Islet of Langerhans (tissue), 1 donor: ENCODE measurements around the gene FAM72D.
"Not testable (repeated sequence)": the region's sequence is repeated elsewhere in the genome, so short reads cannot be mapped to it uniquely, and the experiment has no call there.

Source experiments
- FAIRE-seq: peaks from one replicate; lab custom pipeline; 2011; peaks lifted over from hg19 to GRCh38; lab: Jason Lieb, UNC

Gene FAM72D

GRCh38 chr1:145095284-145096057 lies at the start of gene FAM72D, which contains the start of gene SRGAP2B:
Gene FAM72D (plus strand): TSS chr1:145095974. CDS start chr1:145096848, 874 bp downstream.
Gene SRGAP2B (minus strand): TSS chr1:145095328. CDS start chr1:145092901, 2,427 bp downstream.
- not testable (repeated sequence) for FAIRE-seq

- not testable (repeated sequence) for FAIRE-seq
Measured at GRCh38 chr1:145047553-145047952, 48.2 kb upstream of the FAM72D start.

GRCh38 chr1:145048181-145048856 lies 47.5 kb upstream of the FAM72D start:
- FAIRE-seq, result not testable (repeated sequence)

- FAIRE-seq, result not testable (repeated sequence)
Measured at GRCh38 chr1:145052019-145052776, 43.6 kb upstream of the FAM72D start.

- FAIRE-seq, result not testable (repeated sequence)
Measured at GRCh38 chr1:145053428-145053827, 42.3 kb upstream of the FAM72D start.

GRCh38 chr1:145055217-145055760 lies 40.5 kb upstream of the FAM72D start:
- not testable (repeated sequence) for FAIRE-seq

- FAIRE-seq, result not testable (repeated sequence)
Measured at GRCh38 chr1:145058184-145058583, 37.6 kb upstream of the FAM72D start.

GRCh38 chr1:145063285-145063684 lies 32.5 kb upstream of the FAM72D start:
- FAIRE-seq, result not testable (repeated sequence)

- not testable (repeated sequence) for FAIRE-seq
Measured at GRCh38 chr1:145063941-145064648, 31.7 kb upstream of the FAM72D start.

GRCh38 chr1:145065194-145065826 lies 30.5 kb upstream of the FAM72D start:
- not testable (repeated sequence) for FAIRE-seq

GRCh38 chr1:145066486-145066885 lies 29.3 kb upstream of the FAM72D start:
- FAIRE-seq, result not testable (repeated sequence)

- not testable (repeated sequence) for FAIRE-seq
Measured at GRCh38 chr1:145071569-145071968, 24.2 kb upstream of the FAM72D start.

- FAIRE-seq, result not testable (repeated sequence)
Measured at GRCh38 chr1:145074021-145074559, 21.7 kb upstream of the FAM72D start.

- FAIRE-seq, result not testable (repeated sequence)
Measured at GRCh38 chr1:145076877-145077276, 18.9 kb upstream of the FAM72D start.

GRCh38 chr1:145077872-145078786 lies 17.6 kb upstream of the FAM72D start:
- not testable (repeated sequence) for FAIRE-seq

GRCh38 chr1:145078787-145079370 lies 16.9 kb upstream of the FAM72D start:
- not testable (repeated sequence) for FAIRE-seq

GRCh38 chr1:145079737-145080136 lies 16.0 kb upstream of the FAM72D start:
- not testable (repeated sequence) for FAIRE-seq

- not testable (repeated sequence) for FAIRE-seq
Measured at GRCh38 chr1:145080193-145080592, 15.6 kb upstream of the FAM72D start.
